Measurements from ENCODE around the gene TMPRSS9.
"Not testable (repeated sequence)": the region's sequence is repeated elsewhere in the genome, so short reads cannot be mapped to it uniquely, and the experiment has no call there.

- not testable (repeated sequence) for TF ChIP-seq CTCF, POLR2A (IDR thresholded peaks at IDR 0.05)
Measured at GRCh38 chr19:2397173-2397572, 37.1 kb downstream of the TMPRSS9 start.

All from thyroid gland (tissue), 4 donors.